Amniotic stem cell (primary cell): ENCODE measurements around the gene C1orf35.
A peak's percentile ranks its signal among the peaks of the same experiment; 100 is the strongest.
"Not testable (repeated sequence)": the region's sequence is repeated elsewhere in the genome, so short reads cannot be mapped to it uniquely, and the experiment has no call there.

ENCODE experiments used
- DNase-seq: peaks from one replicate; lab custom pipeline; 2025; lab: John Stamatoyannopoulos, UW

Gene C1orf35

GRCh38 chr1:228142155-228142691, 39.1 kb upstream of the C1orf35 start:
- DNase-seq = no peak

- DNase-seq = no peak
Measured at GRCh38 chr1:228141226-228142044, 38.3 kb upstream of the C1orf35 start.

GRCh38 chr1:228140724-228141225, 37.6 kb upstream of the C1orf35 start:
- no peak for DNase-seq

GRCh38 chr1:228139931-228140723, 37.0 kb upstream of the C1orf35 start, which contains the start of gene GUK1:
GUK1 (plus strand) TSS chr1:228140279; CDS start chr1:228140303, 24 bp downstream.
- peak; percentile 98 for DNase-seq

- DNase-seq = no peak
Measured at GRCh38 chr1:228139406-228139930, 36.3 kb upstream of the C1orf35 start.

GRCh38 chr1:228136901-228137300, 33.8 kb upstream of the C1orf35 start:
- no peak for DNase-seq

GRCh38 chr1:228134591-228134990, 31.5 kb upstream of the C1orf35 start:
- DNase-seq = no peak

- DNase-seq = no peak
Measured at GRCh38 chr1:228131766-228132165, 28.6 kb upstream of the C1orf35 start.

- DNase-seq = no peak
Measured at GRCh38 chr1:228125185-228125584, 22.1 kb upstream of the C1orf35 start.

GRCh38 chr1:228123505-228123904, 20.4 kb upstream of the C1orf35 start:
- no peak for DNase-seq

- no peak for DNase-seq
Measured at GRCh38 chr1:228122921-228123441, 19.9 kb upstream of the C1orf35 start.

GRCh38 chr1:228120857-228121489, 17.8 kb upstream of the C1orf35 start:
- no peak for DNase-seq

- DNase-seq = no peak
Measured at GRCh38 chr1:228120351-228120750, 17.2 kb upstream of the C1orf35 start.

- DNase-seq = no peak
Measured at GRCh38 chr1:228118040-228118439, 14.9 kb upstream of the C1orf35 start.

GRCh38 chr1:228117335-228117734, 14.2 kb upstream of the C1orf35 start:
- no peak for DNase-seq

- no peak for DNase-seq
Measured at GRCh38 chr1:228114827-228115226, 11.7 kb upstream of the C1orf35 start.

GRCh38 chr1:228112617-228113016, 9.5 kb upstream of the C1orf35 start:
- no peak for DNase-seq

- DNase-seq = no peak
Measured at GRCh38 chr1:228112167-228112566, 9.0 kb upstream of the C1orf35 start.

GRCh38 chr1:228111315-228111714, 8.2 kb upstream of the C1orf35 start:
- not testable (repeated sequence) for DNase-seq

GRCh38 chr1:228110556-228110955, 7.4 kb upstream of the C1orf35 start:
- no peak for DNase-seq

- no peak for DNase-seq
Measured at GRCh38 chr1:228109962-228110488, 6.9 kb upstream of the C1orf35 start.
